ENCODE measurements around the gene RAD51B.

- TF ChIP-seq CTCF (conservative IDR thresholded peaks at IDR 0.05) = no peak
- TF ChIP-seq EZH2 (IDR thresholded peaks at IDR 0.05; ENCODE audit: low read depth) = no peak
Observed at GRCh38 chr14:67987606-67988005, 168.0 kb downstream of the RAD51B start.
